Panc1 (cell line): Measurements from ENCODE around the gene TRIM33. TPM values are rescaled to one million over a fixed set of nuclear protein-coding genes. Genes with fewer than 3 reads are reported as not detected.
"Not testable (repeated sequence)": the region's sequence is repeated elsewhere in the genome, so short reads cannot be mapped to it uniquely, and the experiment has no call there.

ENCODE experiments used
- ATAC-seq: fragments of 200-7000 bp; cut with Tn5 transposase; 2 replicates; pipeline ENCODE4 v1.9.1; 2020; ENCODE audit warnings: mild to moderate bottlenecking, moderate library complexity
- BruUV-seq: library from RNA; stranded (reverse); fragments of 400-500 nt; replicated peaks from 2 replicates; lab custom pipeline; 2021; lab: Mats Ljungman, UMichigan
- CTCF ChIA-PET: fragments of 300-600 bp; sonication (Branson Sonifier 250); formaldehyde crosslinking; loops from one replicate; lab custom pipeline; 2022; ENCODE audit warnings: antibody characterized with exemption; lab: Charles Lee
- POLR2A ChIA-PET: fragments of 300-600 bp; sonication (Branson Sonifier 250); formaldehyde crosslinking; loops from one replicate; lab custom pipeline; 2022; ENCODE audit warnings: antibody characterized with exemption; lab: Charles Lee
- DNase-seq: peaks from one replicate; pipeline ENCODE4 v3.0.0-alpha.2; 2010; ENCODE audit warnings: low read depth, low spot score
- H3K27ac ChIP-seq: 2 replicates; pipeline ENCODE4 v1.5.1; 2011; ENCODE audit warnings: mild to moderate bottlenecking, low read length, inconsistent platforms
- H3K27me3 ChIP-seq: fragments of 200-500 bp; sonication (Bioruptor generic); 2 replicates; pipeline ENCODE4 v1.6.0; 2014; ENCODE audit warnings: low read length, inconsistent platforms; ENCODE audit not compliant: control insufficient read depth, insufficient read depth
- H3K36me3 ChIP-seq: fragments of 200-500 bp; sonication (Bioruptor generic); 2 replicates; pipeline ENCODE4 v1.5.1; 2014; ENCODE audit warnings: inconsistent platforms, mild to moderate bottlenecking, low read length, moderate library complexity; ENCODE audit not compliant: control insufficient read depth, insufficient read depth
- H3K4me1 ChIP-seq: 2 replicates; pipeline ENCODE4 v1.5.1; 2011; ENCODE audit warnings: inconsistent platforms, mild to moderate bottlenecking, low read length, moderate library complexity; ENCODE audit not compliant: control insufficient read depth, insufficient read depth
- H3K4me3 ChIP-seq, 2 experiments: 2 replicates each; pipeline ENCODE4 v1.5.1; 2011 to 2012; ENCODE audit warnings: low read depth in 2 of 2, low read length in 2 of 2, mild to moderate bottlenecking in 2 of 2, inconsistent platforms in 1 of 2, moderate library complexity in 1 of 2
- H3K9me3 ChIP-seq: fragments of 200-500 bp; sonication (Bioruptor generic); 2 replicates; pipeline ENCODE4 v1.5.1; 2014; ENCODE audit warnings: low read depth, mild to moderate bottlenecking, inconsistent platforms, low read length, moderate library complexity; ENCODE audit not compliant: control insufficient read depth, insufficient read depth
- POLR2AphosphoS5 ChIP-seq: IDR thresholded peaks from 2 replicates; pipeline ENCODE4 v1.6.1; 2012; ENCODE audit warnings: mild to moderate bottlenecking, low read depth, low read length, moderate library complexity
- SIN3A ChIP-seq: IDR thresholded peaks from 2 replicates; pipeline ENCODE4 v1.6.1; 2012; ENCODE audit warnings: low read depth, mild to moderate bottlenecking, low read length, moderate library complexity, borderline replicate concordance; ENCODE audit not compliant: insufficient read depth
- TCF7L2 ChIP-seq: IDR thresholded peaks from 2 replicates; pipeline ENCODE4 v1.6.1; 2011; ENCODE audit warnings: mild to moderate bottlenecking, low read depth, low read length, inconsistent platforms
- in situ Hi-C: cut with HindIII; loops from 2 replicates; pipeline ENCODE4 v1.10.0; 2016; ENCODE audit warnings: low sequenced_read_pairs, low pct_unique_long_range_greater_than_20kb
- intact Hi-C: fragments of 100-400 bp; cut with micrococcal nuclease; formaldehyde crosslinking; loops from one replicate; pipeline ENCODE4 v1.10.0; 2022; ENCODE audit not compliant: unreplicated experiment
- total RNA-seq: library from RNA; stranded (reverse); gene quantifications from one replicate; pipeline ENCODE4 v1.2.1, GENCODE V29; 2021; ENCODE audit not compliant: unreplicated experiment
- TF ChIP-seq, protein P1 (sequence below), 2 experiments: IDR thresholded peaks; 2 replicates each; pipeline ENCODE4 v1.6.1; 2011 to 2012; ENCODE audit warnings: low read depth in 2 of 2, control low read depth in 1 of 2, low read length in 1 of 2, mild to moderate bottlenecking in 1 of 2, moderate library complexity in 1 of 2; ENCODE audit not compliant: insufficient read depth in 1 of 2
- TF ChIP-seq, protein P2 (sequence below): fragments of 450-650 bp; IDR thresholded peaks from 2 replicates; pipeline ENCODE4 v1.5.1; 2017; ENCODE audit warnings: mild to moderate bottlenecking

TRIM33 gene
- total RNA-seq, 1 experiment from 2014 or later = 22.2 TPM

DNA sequence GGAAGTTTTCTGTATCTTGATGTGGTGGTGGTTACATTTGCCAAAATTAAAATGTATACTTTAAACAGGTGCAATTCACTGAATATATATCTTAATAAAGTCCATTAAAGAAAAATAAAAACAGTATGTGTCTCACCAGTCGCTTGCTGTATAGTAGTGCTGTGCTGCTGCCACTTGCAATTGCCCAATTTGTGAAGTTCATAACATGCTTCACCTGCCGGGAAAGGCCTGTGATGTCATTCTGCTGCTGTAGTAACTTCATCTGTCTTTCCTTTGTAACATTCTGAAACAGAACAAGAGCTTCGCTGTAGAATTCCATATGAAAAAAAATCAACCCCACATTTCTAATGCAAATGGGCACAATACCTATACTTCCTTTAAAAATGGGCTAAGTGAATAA is 83.4 kb downstream of the TRIM33 start:
- Histone ChIP-seq H3K4me1 (no peaks in the 10 kb centered on the region), H3K4me3 (no peak overlapping the region), H3K27me3 (no peaks in the 10 kb centered on the region), H3K27ac (no peak overlapping the region), H3K9me3 (no peaks in the 10 kb centered on the region), H3K36me3 (peaks cover 27% of the 10 kb centered on the region)
- TF ChIP-seq SIN3A (no peak), TCF7L2 (no peak), POLR2AphosphoS5 (no peak)
- TF ChIP-seq, protein P1, sequence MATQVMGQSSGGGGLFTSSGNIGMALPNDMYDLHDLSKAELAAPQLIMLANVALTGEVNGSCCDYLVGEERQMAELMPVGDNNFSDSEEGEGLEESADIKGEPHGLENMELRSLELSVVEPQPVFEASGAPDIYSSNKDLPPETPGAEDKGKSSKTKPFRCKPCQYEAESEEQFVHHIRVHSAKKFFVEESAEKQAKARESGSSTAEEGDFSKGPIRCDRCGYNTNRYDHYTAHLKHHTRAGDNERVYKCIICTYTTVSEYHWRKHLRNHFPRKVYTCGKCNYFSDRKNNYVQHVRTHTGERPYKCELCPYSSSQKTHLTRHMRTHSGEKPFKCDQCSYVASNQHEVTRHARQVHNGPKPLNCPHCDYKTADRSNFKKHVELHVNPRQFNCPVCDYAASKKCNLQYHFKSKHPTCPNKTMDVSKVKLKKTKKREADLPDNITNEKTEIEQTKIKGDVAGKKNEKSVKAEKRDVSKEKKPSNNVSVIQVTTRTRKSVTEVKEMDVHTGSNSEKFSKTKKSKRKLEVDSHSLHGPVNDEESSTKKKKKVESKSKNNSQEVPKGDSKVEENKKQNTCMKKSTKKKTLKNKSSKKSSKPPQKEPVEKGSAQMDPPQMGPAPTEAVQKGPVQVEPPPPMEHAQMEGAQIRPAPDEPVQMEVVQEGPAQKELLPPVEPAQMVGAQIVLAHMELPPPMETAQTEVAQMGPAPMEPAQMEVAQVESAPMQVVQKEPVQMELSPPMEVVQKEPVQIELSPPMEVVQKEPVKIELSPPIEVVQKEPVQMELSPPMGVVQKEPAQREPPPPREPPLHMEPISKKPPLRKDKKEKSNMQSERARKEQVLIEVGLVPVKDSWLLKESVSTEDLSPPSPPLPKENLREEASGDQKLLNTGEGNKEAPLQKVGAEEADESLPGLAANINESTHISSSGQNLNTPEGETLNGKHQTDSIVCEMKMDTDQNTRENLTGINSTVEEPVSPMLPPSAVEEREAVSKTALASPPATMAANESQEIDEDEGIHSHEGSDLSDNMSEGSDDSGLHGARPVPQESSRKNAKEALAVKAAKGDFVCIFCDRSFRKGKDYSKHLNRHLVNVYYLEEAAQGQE (IDR thresholded peaks at IDR 0.05; ENCODE audit: insufficient read depth in 1 of 2, low read depth in 2 of 2, low read length in 1 of 2) = no peak
- TF ChIP-seq, protein P2, sequence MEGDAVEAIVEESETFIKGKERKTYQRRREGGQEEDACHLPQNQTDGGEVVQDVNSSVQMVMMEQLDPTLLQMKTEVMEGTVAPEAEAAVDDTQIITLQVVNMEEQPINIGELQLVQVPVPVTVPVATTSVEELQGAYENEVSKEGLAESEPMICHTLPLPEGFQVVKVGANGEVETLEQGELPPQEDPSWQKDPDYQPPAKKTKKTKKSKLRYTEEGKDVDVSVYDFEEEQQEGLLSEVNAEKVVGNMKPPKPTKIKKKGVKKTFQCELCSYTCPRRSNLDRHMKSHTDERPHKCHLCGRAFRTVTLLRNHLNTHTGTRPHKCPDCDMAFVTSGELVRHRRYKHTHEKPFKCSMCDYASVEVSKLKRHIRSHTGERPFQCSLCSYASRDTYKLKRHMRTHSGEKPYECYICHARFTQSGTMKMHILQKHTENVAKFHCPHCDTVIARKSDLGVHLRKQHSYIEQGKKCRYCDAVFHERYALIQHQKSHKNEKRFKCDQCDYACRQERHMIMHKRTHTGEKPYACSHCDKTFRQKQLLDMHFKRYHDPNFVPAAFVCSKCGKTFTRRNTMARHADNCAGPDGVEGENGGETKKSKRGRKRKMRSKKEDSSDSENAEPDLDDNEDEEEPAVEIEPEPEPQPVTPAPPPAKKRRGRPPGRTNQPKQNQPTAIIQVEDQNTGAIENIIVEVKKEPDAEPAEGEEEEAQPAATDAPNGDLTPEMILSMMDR = no peak
- BruUV-seq = no TSS peak
- intact Hi-C loops = loop anchor here (5.0 kb wide), 1 partner anchor 80 kb away; no protein-coding TSS in a partner anchor
- CTCF ChIA-PET = no interaction called here
- in situ Hi-C loops = no loop called here
- ATAC-seq = no peak
- POLR2A ChIA-PET = no interaction called here
- DNase-seq = no peak

DNA sequence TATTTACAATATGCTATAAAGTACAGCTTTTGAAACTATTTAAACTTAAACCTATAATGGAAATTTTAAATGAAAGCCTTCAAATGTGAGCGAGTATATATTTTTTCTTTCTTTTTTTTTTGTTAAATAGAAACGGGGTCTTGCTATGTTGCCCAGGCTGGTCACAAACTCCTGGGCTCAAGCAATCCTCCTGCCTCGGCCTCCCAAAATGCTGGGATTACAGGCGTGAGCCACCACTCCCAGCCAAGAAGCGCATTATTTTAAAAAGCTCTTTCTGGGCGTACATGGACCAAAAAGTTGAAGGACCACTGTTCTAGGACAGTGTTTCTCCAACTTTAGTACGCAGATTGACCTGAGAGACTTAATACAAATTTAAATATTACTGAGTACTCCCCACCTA is 87.5 kb downstream of the TRIM33 start:
- POLR2A ChIA-PET = no interaction called here
- intact Hi-C loops (no loop called here), in situ Hi-C loops (no loop called here)
- no peak for DNase-seq
- TF ChIP-seq TCF7L2 (no peak), POLR2AphosphoS5 (no peak), SIN3A (no peak)
- TF ChIP-seq, protein P2 = no peak
- TF ChIP-seq, protein P1 (IDR thresholded peaks at IDR 0.05; ENCODE audit: insufficient read depth in 1 of 2, low read depth in 2 of 2, low read length in 1 of 2) = no peak
- Histone ChIP-seq H3K9me3 (no peaks in the 10 kb centered on the region), H3K4me3 (no peak overlapping the region), H3K36me3 (peaks cover 36% of the 10 kb centered on the region), H3K27me3 (no peaks in the 10 kb centered on the region), H3K27ac (no peak overlapping the region), H3K4me1 (no peaks in the 10 kb centered on the region)
- no TSS peak for BruUV-seq
- no peak for ATAC-seq
- CTCF ChIA-PET = no interaction called here

DNA sequence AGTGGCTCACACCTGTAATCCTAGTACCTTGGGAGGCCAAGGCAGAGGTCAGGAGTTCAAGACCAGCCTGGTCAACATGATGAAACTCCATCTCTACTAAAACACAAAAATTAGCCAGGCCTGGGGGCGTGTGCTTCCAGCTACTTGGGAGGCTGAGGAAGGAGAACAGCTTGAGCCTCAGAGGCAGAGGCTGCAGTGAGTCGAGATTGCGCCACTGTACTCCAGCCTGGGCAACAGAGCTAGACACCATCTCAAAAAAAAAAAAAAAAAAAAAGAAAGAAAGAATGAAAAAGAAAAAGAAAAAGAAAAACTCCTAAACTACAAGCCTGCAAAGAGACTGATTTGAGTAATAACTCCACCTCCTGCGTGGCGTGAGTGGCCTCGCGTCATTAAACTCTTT is 92.1 kb downstream of the TRIM33 start:
- H3K36me3 ChIP-seq = peaks cover 12% of the 10 kb centered on the region; the same call in 1 of the 2 replicates
- H3K27me3 ChIP-seq, BruUV-seq, DNase-seq, H3K9me3 ChIP-seq, intact Hi-C loops, POLR2A ChIA-PET, H3K4me1 ChIP-seq, in situ Hi-C loops, ATAC-seq, H3K4me3 ChIP-seq, H3K27ac ChIP-seq: not testable (repeated sequence)
- CTCF ChIA-PET = interaction anchor here (0.7 kb wide), 1 partner anchor 12 kb away, joined by 5 read pairs; no protein-coding TSS in a partner anchor
